ENCODE data around the gene GAP43. TPM values are rescaled to one million over a fixed set of nuclear protein-coding genes. Genes with fewer than 3 reads are reported as not detected.

Gene GAP43
- total RNA-seq, 6 experiments from 2014 or later: not detected

DNA sequence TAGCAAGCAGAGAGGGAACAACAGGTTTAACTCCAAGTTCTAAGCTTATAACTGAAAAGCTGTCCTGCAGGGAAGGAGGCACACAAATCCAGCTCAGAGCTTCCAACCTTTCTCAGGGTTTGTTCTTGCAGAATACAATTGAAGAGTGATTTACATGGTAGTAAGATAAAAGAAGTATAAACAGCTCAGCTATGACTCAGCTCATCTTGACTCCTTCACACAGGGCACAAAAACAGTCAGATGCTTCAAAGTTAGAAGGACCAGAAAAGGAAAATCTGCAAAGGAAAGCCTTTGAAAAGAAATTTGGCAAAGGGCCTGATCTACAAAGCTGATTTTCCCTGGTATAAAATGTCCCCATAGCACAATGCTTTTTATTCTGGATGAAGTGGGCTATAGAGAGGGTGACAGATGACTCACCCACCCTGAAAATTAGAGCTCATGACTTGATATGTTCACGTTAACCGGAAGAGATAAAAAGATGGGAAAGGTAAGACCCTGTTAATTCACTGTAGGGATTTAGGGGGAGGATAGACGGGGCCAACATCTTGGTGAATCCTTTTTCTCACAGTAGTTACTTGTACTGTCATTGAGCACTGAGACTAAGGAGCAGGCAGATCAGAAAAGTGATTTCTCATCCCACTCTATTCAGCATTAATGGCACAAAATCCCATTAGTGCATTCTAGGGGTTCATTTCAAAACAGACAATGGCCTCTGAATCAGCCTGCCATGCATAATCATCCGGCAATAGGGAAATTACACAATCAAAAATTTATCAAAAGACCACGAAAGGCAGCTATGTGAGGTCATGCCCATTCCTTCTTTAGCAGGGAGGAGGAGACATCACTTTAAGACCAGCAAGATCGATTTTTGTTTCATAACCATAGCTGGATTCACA, 143.5 kb downstream of the GAP43 start:
- H3K36me3 ChIP-seq: no peaks in the 10 kb centered on the region

DNA sequence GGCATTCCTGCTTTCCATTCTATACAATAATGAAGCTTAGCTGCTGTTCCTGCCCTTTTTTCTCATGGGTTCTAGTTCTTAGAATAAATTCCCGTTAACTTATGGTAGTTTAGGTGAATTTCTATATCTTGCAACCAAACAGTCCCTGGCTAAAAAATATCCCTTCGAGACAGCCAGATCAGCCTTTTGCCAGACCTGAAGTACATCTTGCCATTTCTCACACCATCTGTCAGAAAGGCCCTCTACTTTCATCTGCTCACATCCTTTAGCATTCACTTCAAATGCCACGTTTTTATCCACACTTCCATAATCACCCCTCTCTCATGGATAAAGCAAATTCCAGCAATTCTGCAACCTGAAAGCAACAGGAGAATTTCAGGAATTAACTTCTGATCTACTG, 145.4 kb downstream of the GAP43 start:
- no peaks in the 10 kb centered on the region for H3K27me3 ChIP-seq
- no peaks in the 10 kb centered on the region for H3K4me1 ChIP-seq
- 58% methylated on average over 3 of the region's 3 CpGs for WGBS (ENCODE audit: insufficient coverage, low coverage, low lambda C conversion rate, missing lambda C conversion rate)
- no peaks in the 10 kb centered on the region for H3K9me3 ChIP-seq
- no peak for ATAC-seq
- no peak overlapping the region for H3K27ac ChIP-seq
- H3K36me3 ChIP-seq: no peaks in the 10 kb centered on the region
- DNase-seq: no peak
- TF ChIP-seq POLR2A (IDR thresholded peaks at IDR 0.05): no peak
- TF ChIP-seq, protein P1, sequence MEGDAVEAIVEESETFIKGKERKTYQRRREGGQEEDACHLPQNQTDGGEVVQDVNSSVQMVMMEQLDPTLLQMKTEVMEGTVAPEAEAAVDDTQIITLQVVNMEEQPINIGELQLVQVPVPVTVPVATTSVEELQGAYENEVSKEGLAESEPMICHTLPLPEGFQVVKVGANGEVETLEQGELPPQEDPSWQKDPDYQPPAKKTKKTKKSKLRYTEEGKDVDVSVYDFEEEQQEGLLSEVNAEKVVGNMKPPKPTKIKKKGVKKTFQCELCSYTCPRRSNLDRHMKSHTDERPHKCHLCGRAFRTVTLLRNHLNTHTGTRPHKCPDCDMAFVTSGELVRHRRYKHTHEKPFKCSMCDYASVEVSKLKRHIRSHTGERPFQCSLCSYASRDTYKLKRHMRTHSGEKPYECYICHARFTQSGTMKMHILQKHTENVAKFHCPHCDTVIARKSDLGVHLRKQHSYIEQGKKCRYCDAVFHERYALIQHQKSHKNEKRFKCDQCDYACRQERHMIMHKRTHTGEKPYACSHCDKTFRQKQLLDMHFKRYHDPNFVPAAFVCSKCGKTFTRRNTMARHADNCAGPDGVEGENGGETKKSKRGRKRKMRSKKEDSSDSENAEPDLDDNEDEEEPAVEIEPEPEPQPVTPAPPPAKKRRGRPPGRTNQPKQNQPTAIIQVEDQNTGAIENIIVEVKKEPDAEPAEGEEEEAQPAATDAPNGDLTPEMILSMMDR (IDR thresholded peaks at IDR 0.05): no peak
- H3K4me3 ChIP-seq: no peak overlapping the region
- intact Hi-C loops (cut with DNase I): no loop called here

More for the DNA sequence above, 143.5 kb downstream of the GAP43 start:
- Histone ChIP-seq H3K27me3 (no peaks in the 10 kb centered on the region), H3K4me1 (no peaks in the 10 kb centered on the region), H3K27ac (no peak overlapping the region), H3K4me3 (no peak overlapping the region), H3K9me3 (no peaks in the 10 kb centered on the region)
- ATAC-seq (no peak), DNase-seq (no peak)
- 68% methylated on average over 6 of the region's 6 CpGs for WGBS (ENCODE audit: insufficient coverage, low coverage, low lambda C conversion rate, missing lambda C conversion rate)
- TF ChIP-seq, protein P1 (IDR thresholded peaks at IDR 0.05): no peak
- no peak for TF ChIP-seq POLR2A (IDR thresholded peaks at IDR 0.05)
- intact Hi-C loops (cut with DNase I): no loop called here
